ENCODE data around the gene MMP25.

GRCh38 chr16:3054965-3055733 is 8.8 kb downstream of the MMP25 start:
- TF ChIP-seq CTCF (IDR thresholded peaks at IDR 0.05; ENCODE audit: insufficient read depth, low read length, poor library complexity, severe bottlenecking) (no peak), EZH2phosphoT487 (conservative IDR thresholded peaks at IDR 0.05; ENCODE audit: low read length) (no peak)
